GM21786 (cell line): ENCODE measurements around the gene LHX6.

Experiments
- ATAC-seq: cut with Tn5 transposase; IDR thresholded peaks from one replicate; pipeline ENCODE4 v1.9.1; 2021; ENCODE audit not compliant: unreplicated experiment

Gene LHX6

GRCh38 chr9:122236681-122237080 lies 7.9 kb upstream of the LHX6 start:
- no peak for ATAC-seq

- no peak for ATAC-seq
Measured at GRCh38 chr9:122234022-122234748, 5.4 kb upstream of the LHX6 start.

GRCh38 chr9:122232796-122233306 lies 4.1 kb upstream of the LHX6 start:
- ATAC-seq = no peak

- no peak for ATAC-seq
Measured at GRCh38 chr9:122229485-122229837, 704 bp upstream of the LHX6 start.

- no peak for ATAC-seq
Measured at GRCh38 chr9:122228191-122228567, 578 bp downstream of the LHX6 start.

- no peak for ATAC-seq
Measured at GRCh38 chr9:122227575-122227900, 1.2 kb downstream of the LHX6 start.

GRCh38 chr9:122226758-122227574 lies 1.8 kb downstream of the LHX6 start:
- ATAC-seq = no peak

- ATAC-seq = no peak
Measured at GRCh38 chr9:122226142-122226757, 2.5 kb downstream of the LHX6 start.

- no peak for ATAC-seq
Measured at GRCh38 chr9:122225312-122226141, 3.2 kb downstream of the LHX6 start.

- no peak for ATAC-seq
Measured at GRCh38 chr9:122223435-122223834, 5.3 kb downstream of the LHX6 start.

- no peak for ATAC-seq
Measured at GRCh38 chr9:122222791-122223190, 6.0 kb downstream of the LHX6 start.

GRCh38 chr9:122221183-122221811 lies 7.5 kb downstream of the LHX6 start:
- ATAC-seq = no peak

GRCh38 chr9:122220673-122221182 lies 8.0 kb downstream of the LHX6 start:
- no peak for ATAC-seq

- no peak for ATAC-seq
Measured at GRCh38 chr9:122219856-122220672, 8.7 kb downstream of the LHX6 start.

GRCh38 chr9:122218935-122219855 lies 9.6 kb downstream of the LHX6 start:
- no peak for ATAC-seq

- ATAC-seq = no peak
Measured at GRCh38 chr9:122218071-122218934, 10.5 kb downstream of the LHX6 start.

GRCh38 chr9:122217640-122218039 lies 11.1 kb downstream of the LHX6 start:
- ATAC-seq = no peak
